BE2C (cell line): Measurements from ENCODE around the gene ADGRF3.
"Not testable (repeated sequence)": the region's sequence is repeated elsewhere in the genome, so short reads cannot be mapped to it uniquely, and the experiment has no call there.

ENCODE experiments used
- DNase-seq: peaks from one replicate; pipeline ENCODE4 v3.0.0-alpha.2; 2020
- H3K27me3 ChIP-seq: fragments of 250-450 bp; sonication (Bioruptor Pico); 2 replicates; pipeline ENCODE4 v1.5.1; 2020; ENCODE audit warnings: mild to moderate bottlenecking
- H3K36me3 ChIP-seq: fragments of 250-450 bp; sonication (Bioruptor Pico); 2 replicates; pipeline ENCODE4 v1.5.1; 2020; ENCODE audit warnings: mild to moderate bottlenecking
- H3K4me1 ChIP-seq: fragments of 250-450 bp; sonication (Bioruptor Pico); 2 replicates; pipeline ENCODE4 v1.5.1; 2020
- H3K4me3 ChIP-seq: 2 replicates; pipeline ENCODE4 v1.5.1; 2011; ENCODE audit warnings: low read depth, low read length
- H3K9me3 ChIP-seq: fragments of 250-450 bp; sonication (Bioruptor Pico); 2 replicates; pipeline ENCODE4 v1.5.1; 2020
- TF ChIP-seq, protein P1 (sequence below): IDR thresholded peaks from 2 replicates; pipeline ENCODE4 v1.5.1; 2012; ENCODE audit warnings: mild to moderate bottlenecking, low read depth, low read length

ADGRF3 gene

DNA sequence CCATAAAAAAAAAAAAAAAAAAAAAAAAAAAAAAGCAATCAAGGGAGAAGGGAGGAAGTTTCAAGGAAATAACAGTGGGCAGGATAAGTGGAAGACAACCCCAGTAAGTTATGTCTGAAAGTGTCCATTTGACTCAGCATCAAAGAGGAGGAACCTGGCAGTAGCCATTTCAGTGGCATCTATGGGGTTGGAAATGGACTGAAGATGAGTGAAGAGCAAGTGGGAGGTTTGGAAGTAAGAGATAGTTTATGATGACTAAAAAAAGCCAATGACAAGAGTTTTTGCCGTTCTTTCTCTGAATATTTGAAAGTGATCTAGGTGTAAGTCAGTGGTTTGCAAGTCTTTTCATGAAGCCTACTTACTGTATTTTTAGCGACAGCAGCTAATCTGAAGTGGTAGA is 9.9 kb downstream of the ADGRF3 start:
- Histone ChIP-seq H3K27me3 (no peaks in the 10 kb centered on the region), H3K4me3 (no peak overlapping the region), H3K36me3 (no peaks in the 10 kb centered on the region), H3K4me1 (no peaks in the 10 kb centered on the region), H3K9me3 (no peaks in the 10 kb centered on the region)
- no peak for DNase-seq
- TF ChIP-seq, protein P1, sequence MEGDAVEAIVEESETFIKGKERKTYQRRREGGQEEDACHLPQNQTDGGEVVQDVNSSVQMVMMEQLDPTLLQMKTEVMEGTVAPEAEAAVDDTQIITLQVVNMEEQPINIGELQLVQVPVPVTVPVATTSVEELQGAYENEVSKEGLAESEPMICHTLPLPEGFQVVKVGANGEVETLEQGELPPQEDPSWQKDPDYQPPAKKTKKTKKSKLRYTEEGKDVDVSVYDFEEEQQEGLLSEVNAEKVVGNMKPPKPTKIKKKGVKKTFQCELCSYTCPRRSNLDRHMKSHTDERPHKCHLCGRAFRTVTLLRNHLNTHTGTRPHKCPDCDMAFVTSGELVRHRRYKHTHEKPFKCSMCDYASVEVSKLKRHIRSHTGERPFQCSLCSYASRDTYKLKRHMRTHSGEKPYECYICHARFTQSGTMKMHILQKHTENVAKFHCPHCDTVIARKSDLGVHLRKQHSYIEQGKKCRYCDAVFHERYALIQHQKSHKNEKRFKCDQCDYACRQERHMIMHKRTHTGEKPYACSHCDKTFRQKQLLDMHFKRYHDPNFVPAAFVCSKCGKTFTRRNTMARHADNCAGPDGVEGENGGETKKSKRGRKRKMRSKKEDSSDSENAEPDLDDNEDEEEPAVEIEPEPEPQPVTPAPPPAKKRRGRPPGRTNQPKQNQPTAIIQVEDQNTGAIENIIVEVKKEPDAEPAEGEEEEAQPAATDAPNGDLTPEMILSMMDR = no peak

DNA sequence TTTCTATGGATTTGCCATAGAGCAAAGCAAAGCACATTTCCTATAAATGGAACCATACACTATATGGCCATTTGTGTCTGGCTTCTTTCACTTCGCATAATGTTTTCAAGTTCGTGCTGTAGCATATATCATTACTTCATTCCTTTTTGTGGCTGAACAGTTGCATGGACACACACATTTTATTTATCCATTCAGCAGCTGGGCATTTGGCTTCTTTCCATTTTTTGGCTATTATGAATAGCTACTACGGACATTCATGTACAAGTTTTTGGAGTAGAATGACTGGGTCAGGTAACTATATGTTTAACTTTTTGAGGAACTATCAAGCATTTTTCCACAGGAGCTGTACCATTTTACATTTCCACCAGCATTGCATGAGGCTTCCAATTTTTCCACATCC is 11.4 kb downstream of the ADGRF3 start:
- no peaks in the 10 kb centered on the region for H3K4me1 ChIP-seq
- DNase-seq = no peak
- H3K36me3 ChIP-seq = no peaks in the 10 kb centered on the region
- no peak overlapping the region for H3K4me3 ChIP-seq
- TF ChIP-seq, protein P1 = no peak
- H3K27me3 ChIP-seq = no peaks in the 10 kb centered on the region
- no peaks in the 10 kb centered on the region for H3K9me3 ChIP-seq

DNA sequence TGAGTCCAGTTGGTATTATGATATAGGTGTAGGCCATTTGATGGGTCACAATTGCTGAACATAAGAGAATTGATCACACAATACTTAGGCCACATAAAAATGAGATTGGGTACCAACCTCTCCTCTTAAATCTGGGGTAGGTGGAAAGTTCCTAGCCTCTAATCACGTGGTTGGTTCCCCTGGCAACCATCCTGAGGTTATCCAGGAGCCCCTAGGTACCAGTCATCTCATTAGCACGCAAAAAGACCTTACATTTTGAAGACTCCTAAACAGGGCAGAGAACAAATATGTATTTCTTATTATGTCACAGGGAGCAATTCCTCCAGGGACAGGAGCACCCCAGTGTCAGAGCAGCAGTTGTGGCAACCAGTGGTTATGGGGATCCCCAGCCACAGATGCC is 13.3 kb downstream of the ADGRF3 start:
- no peak overlapping the region for H3K4me3 ChIP-seq
- H3K4me1 ChIP-seq = no peaks in the 10 kb centered on the region
- no peaks in the 10 kb centered on the region for H3K9me3 ChIP-seq
- DNase-seq = peak; percentile 47
- no peaks in the 10 kb centered on the region for H3K36me3 ChIP-seq
- TF ChIP-seq, protein P1 = no peak
- H3K27me3 ChIP-seq = no peaks in the 10 kb centered on the region

GRCh38 chr2:26331321-26331720 is 15.3 kb downstream of the ADGRF3 start:
- H3K36me3 ChIP-seq, H3K9me3 ChIP-seq, H3K4me3 ChIP-seq, H3K4me1 ChIP-seq, H3K27me3 ChIP-seq, DNase-seq: not testable (repeated sequence)

DNA sequence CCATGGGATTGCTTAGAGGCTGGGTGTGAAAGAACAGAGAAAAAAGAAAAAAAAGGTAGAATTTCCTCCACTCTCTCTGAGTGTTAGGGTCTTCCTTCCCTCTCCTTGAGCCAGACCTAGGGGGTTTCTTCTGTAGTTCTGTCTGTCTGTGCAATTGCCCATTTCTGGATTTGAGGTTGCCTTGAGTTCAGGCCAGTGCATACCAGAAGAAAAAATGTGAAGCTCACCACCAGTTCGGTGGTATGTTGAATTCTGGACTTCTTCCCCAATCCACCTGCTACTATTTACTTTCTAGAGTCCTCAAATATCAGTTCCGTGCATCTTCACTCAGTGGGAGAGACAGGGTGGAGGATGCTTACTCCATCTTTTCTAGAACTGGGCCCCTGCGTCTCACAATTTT is 16.0 kb downstream of the ADGRF3 start:
- DNase-seq = no peak
- Histone ChIP-seq H3K9me3 (no peaks in the 10 kb centered on the region), H3K4me3 (no peak overlapping the region), H3K27me3 (no peaks in the 10 kb centered on the region), H3K4me1 (no peaks in the 10 kb centered on the region), H3K36me3 (no peaks in the 10 kb centered on the region)
- TF ChIP-seq, protein P1 = no peak

DNA sequence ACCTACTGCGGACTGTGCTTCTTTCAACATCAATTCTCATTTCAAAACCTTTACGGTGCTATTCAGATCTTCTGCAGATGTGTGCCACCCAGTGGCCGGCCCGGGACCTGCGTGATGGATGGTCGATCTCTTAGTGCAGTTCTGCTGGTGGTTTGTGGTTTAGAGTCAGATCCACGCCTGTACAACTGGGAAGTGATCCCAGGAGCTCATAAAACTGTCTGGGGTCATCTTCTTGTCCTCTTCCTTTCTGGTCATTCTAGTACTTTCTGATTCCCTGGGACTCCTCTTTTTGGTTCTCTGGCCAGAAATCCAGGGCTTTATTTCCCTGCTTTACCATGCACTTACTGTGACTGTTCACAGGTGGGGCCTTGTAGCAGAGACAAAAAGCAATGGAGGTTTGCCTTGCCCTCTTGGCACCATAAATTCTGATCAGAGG is 16.5 kb downstream of the ADGRF3 start:
- no peaks in the 10 kb centered on the region for H3K36me3 ChIP-seq
- TF ChIP-seq, protein P1 = peak; percentile 95
- H3K4me3 ChIP-seq = no peak overlapping the region
- H3K27me3 ChIP-seq = no peaks in the 10 kb centered on the region
- H3K9me3 ChIP-seq = no peaks in the 10 kb centered on the region
- peak; percentile 88 for DNase-seq
- no peaks in the 10 kb centered on the region for H3K4me1 ChIP-seq

DNA sequence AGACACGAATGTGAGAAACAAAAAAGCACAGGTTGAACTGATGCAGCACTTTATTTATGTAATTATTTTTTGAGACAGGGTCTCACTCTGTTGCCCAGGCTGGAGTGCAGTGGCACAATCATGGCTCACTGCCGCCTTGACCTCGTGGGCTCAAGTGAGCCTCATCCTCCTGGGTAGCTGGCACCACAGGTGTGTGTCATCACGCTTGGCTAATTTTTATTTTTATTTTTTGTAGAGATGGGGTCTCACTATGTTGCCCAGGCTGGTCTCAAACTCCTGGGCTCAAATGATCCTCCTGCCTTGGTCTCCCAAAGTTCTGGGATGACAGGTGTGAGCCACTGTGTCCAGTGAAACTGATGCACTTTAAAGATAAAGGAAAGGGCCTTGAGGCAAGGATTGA is 17.5 kb downstream of the ADGRF3 start:
- not testable (repeated sequence) for DNase-seq, H3K4me3 ChIP-seq

More for the DNA sequence above, 17.5 kb downstream of the ADGRF3 start:
- not testable (repeated sequence) for H3K9me3 ChIP-seq, H3K36me3 ChIP-seq, H3K27me3 ChIP-seq, H3K4me1 ChIP-seq
